ENCODE results near the gene PROS1.

The PROS1 gene

GRCh38 chr3:93936549-93936948 is 37.1 kb downstream of the PROS1 start:
- H3K4me3 ChIP-seq (ENCODE audit: low read depth, low read length): no peak overlapping the region
- no peak for DNase-seq (ENCODE audit: low read depth)

GRCh38 chr3:93934366-93935046 is 39.2 kb downstream of the PROS1 start:
- DNase-seq (ENCODE audit: low read depth): no peak
- H3K4me3 ChIP-seq (ENCODE audit: low read depth, low read length): no peak overlapping the region
- TF ChIP-seq CTCF (IDR thresholded peaks at IDR 0.05; ENCODE audit: control insufficient read depth, extremely low read depth, insufficient read depth): no peak

More at GRCh38 chr3:93936549-93936948, 37.1 kb downstream of the PROS1 start:
- TF ChIP-seq CTCF (IDR thresholded peaks at IDR 0.05; ENCODE audit: control insufficient read depth, extremely low read depth, insufficient read depth): no peak

GRCh38 chr3:93931597-93932229 is 42.0 kb downstream of the PROS1 start:
- H3K4me3 ChIP-seq (ENCODE audit: low read depth, low read length): no peak overlapping the region
- no peak for TF ChIP-seq CTCF (IDR thresholded peaks at IDR 0.05; ENCODE audit: control insufficient read depth, extremely low read depth, insufficient read depth)
- DNase-seq (ENCODE audit: low read depth): no peak

GRCh38 chr3:93930041-93930440 is 43.7 kb downstream of the PROS1 start:
- peak; percentile 39 for DNase-seq (ENCODE audit: low read depth)
- H3K4me3 ChIP-seq (ENCODE audit: low read depth, low read length): no peak overlapping the region
- TF ChIP-seq CTCF (IDR thresholded peaks at IDR 0.05; ENCODE audit: control insufficient read depth, extremely low read depth, insufficient read depth): no peak

- no peak overlapping the region for H3K4me3 ChIP-seq (ENCODE audit: low read depth, low read length)
- TF ChIP-seq CTCF (IDR thresholded peaks at IDR 0.05; ENCODE audit: control insufficient read depth, extremely low read depth, insufficient read depth): no peak
- DNase-seq (ENCODE audit: low read depth): no peak
Measured at GRCh38 chr3:93926789-93927188, 46.9 kb downstream of the PROS1 start.

- TF ChIP-seq CTCF (IDR thresholded peaks at IDR 0.05; ENCODE audit: control insufficient read depth, extremely low read depth, insufficient read depth): no peak
- no peak overlapping the region for H3K4me3 ChIP-seq (ENCODE audit: low read depth, low read length)
- no peak for DNase-seq (ENCODE audit: low read depth)
Measured at GRCh38 chr3:93924491-93924890, 49.2 kb downstream of the PROS1 start.
